K562 (cell line): ENCODE results near the gene PCAT6. TPM values are rescaled to one million over a fixed set of nuclear protein-coding genes. Genes with fewer than 3 reads are reported as not detected.
A peak's percentile ranks its signal among the peaks of the same experiment; 100 is the strongest.

Experiments
- ATAC-seq: fragments of 200-7000 bp; cut with Tn5 transposase; 3 replicates; pipeline ENCODE4 v1.9.1; 2020; ENCODE audit warnings: moderate library complexity
- BruUV-seq: library from RNA; stranded (reverse); fragments of 400-500 nt; replicated peaks from 2 replicates; lab custom pipeline; 2021; lab: Mats Ljungman, UMichigan
- CTCF ChIA-PET: fragments of 300-600 bp; formaldehyde crosslinking; extraction: SDS; loops from one replicate; lab custom pipeline; 2021; ENCODE audit warnings: low intra/inter-chr PET ratio; lab: Yijun Ruan, JAX
- POLR2A ChIA-PET: fragments of 300-600, 350-650 bp; sonication (Branson Sonifier 250); formaldehyde crosslinking; extraction: SDS; loops from one replicate; lab custom pipeline; 2021; ENCODE audit warnings: antibody characterized with exemption, inconsistent platforms; lab: Yijun Ruan, JAX
- DNase-seq, 4 experiments: peaks; one replicate each; pipeline versions ENCODE4 v3.0.0 to v3.0.0-alpha.2; 2011 to 2018; ENCODE audit warnings: low spot score in 3 of 4, mixed read lengths in 3 of 4; ENCODE audit errors: extremely low read depth in 1 of 4
- FAIRE-seq: peaks from 2 replicates; lab custom pipeline; 2011; peaks lifted over from hg19 to GRCh38; lab: Jason Lieb, UNC
- H2AFZ ChIP-seq: 2 replicates; pipeline ENCODE4 v1.6.0; 2011; ENCODE audit warnings: low read depth, low read length, control low read depth, inconsistent platforms
- H3K27ac ChIP-seq: fragments of 200-600 bp; 3 replicates; pipeline ENCODE4 v1.8.0; 2011; ENCODE audit warnings: low read depth, mild to moderate bottlenecking, control low read depth, inconsistent platforms, low read length, moderate library complexity, mixed read lengths; ENCODE audit errors: extremely low read depth
- H3K27me3 ChIP-seq, 2 experiments: fragments of 300-600 bp in 1 of 2; 2 replicates in 1 of 2; 3 replicates in 1 of 2; pipeline versions ENCODE4 v1.6.0 to v1.8.0; 2011; ENCODE audit warnings: inconsistent platforms in 2 of 2, low read length in 2 of 2, mild to moderate bottlenecking in 1 of 2, mixed read lengths in 1 of 2, moderate library complexity in 1 of 2; ENCODE audit not compliant: control insufficient read depth in 2 of 2, insufficient read depth in 2 of 2
- H3K36me3 ChIP-seq: fragments of 300-600 bp; 3 replicates; pipeline ENCODE4 v1.8.0; 2011; ENCODE audit warnings: mild to moderate bottlenecking, low read length, inconsistent platforms; ENCODE audit not compliant: control insufficient read depth, insufficient read depth
- H3K4me1 ChIP-seq, 2 experiments: fragments of 200-600 bp in 1 of 2; replicated peaks in 1 of 2; 2 replicates in 1 of 2; 3 replicates in 1 of 2; pipeline versions ENCODE4 v1.5.1 to v1.8.0; 2011; ENCODE audit warnings: inconsistent platforms in 2 of 2, low read length in 2 of 2, mild to moderate bottlenecking in 1 of 2, mixed read lengths in 1 of 2, moderate library complexity in 1 of 2; ENCODE audit not compliant: control insufficient read depth in 2 of 2, insufficient read depth in 2 of 2
- H3K4me2 ChIP-seq: 2 replicates; pipeline ENCODE4 v1.6.1; 2011; ENCODE audit warnings: low read length, control low read depth, inconsistent platforms, mixed read lengths; ENCODE audit not compliant: insufficient read depth
- H3K4me3 ChIP-seq: fragments of 200-600 bp; sonication (generic), shearing (Covaris generic); 2 replicates; pipeline ENCODE4 v1.5.1; 2016; ENCODE audit warnings: control low read depth, inconsistent platforms
- H3K79me2 ChIP-seq: fragments of 200-600 bp; 3 replicates; pipeline ENCODE4 v1.8.0; 2011; ENCODE audit warnings: low read length, inconsistent platforms; ENCODE audit not compliant: control insufficient read depth, insufficient read depth
- H3K9ac ChIP-seq, 2 experiments: 2 replicates each; pipeline versions ENCODE4 v1.6.0 to v1.6.1; 2011; ENCODE audit warnings: low read depth in 2 of 2, low read length in 2 of 2, control low read depth in 1 of 2, inconsistent platforms in 1 of 2, mild to moderate bottlenecking in 1 of 2, mixed read lengths in 1 of 2; ENCODE audit not compliant: insufficient read depth in 1 of 2
- H3K9me1 ChIP-seq: one replicate; pipeline ENCODE4 v1.6.0; 2011; ENCODE audit warnings: inconsistent platforms, mild to moderate bottlenecking, low read length, moderate library complexity; ENCODE audit not compliant: control insufficient read depth, insufficient read depth
- H3K9me3 ChIP-seq: replicated peaks from 2 replicates; pipeline ENCODE4 v1.5.1; 2011; ENCODE audit warnings: low read depth, low read length, inconsistent platforms; ENCODE audit not compliant: control insufficient read depth, insufficient read depth
- H4K20me1 ChIP-seq: replicated peaks from 2 replicates; pipeline ENCODE4 v1.6.1; 2011; ENCODE audit warnings: low read length, inconsistent platforms, mixed read lengths; ENCODE audit not compliant: control insufficient read depth, insufficient read depth
- CHD1 ChIP-seq: fragments of 200-600 bp; sonication (generic); IDR thresholded peaks from one replicate; pipeline ENCODE4 v1.6.1; 2012; ENCODE audit warnings: mild to moderate bottlenecking, moderate library complexity, low read length, inconsistent platforms
- FOXM1 ChIP-seq, 2 experiments: fragments of 450-650 bp in 1 of 2; sonication (generic) in 1 of 2; formaldehyde crosslinking in 1 of 2; IDR thresholded peaks; 2 replicates each; pipeline versions ENCODE4 v1.6.1 to v1.9.0; 2017 to 2022; ENCODE audit warnings: low read depth in 2 of 2, mild to moderate bottlenecking in 2 of 2, missing genetic modification reagents in 1 of 2, moderate library complexity in 1 of 2
- FOXP1 ChIP-seq: sonication (generic); formaldehyde crosslinking; IDR thresholded peaks from 2 replicates; pipeline ENCODE4 v1.8.0; 2022; ENCODE audit warnings: mild to moderate bottlenecking, missing genetic modification reagents
- LCOR ChIP-seq: sonication (generic); formaldehyde crosslinking; IDR thresholded peaks from 2 replicates; pipeline ENCODE4 v1.8.0; 2022; ENCODE audit warnings: mild to moderate bottlenecking, missing genetic modification reagents
- MXI1 ChIP-seq: IDR thresholded peaks from 2 replicates; pipeline ENCODE4 v1.6.1; 2011; ENCODE audit warnings: low read depth, mild to moderate bottlenecking, improper control_type of control experiment, low read length
- NR1H2 ChIP-seq: sonication (generic); formaldehyde crosslinking; IDR thresholded peaks from 2 replicates; pipeline ENCODE4 v1.4.0; 2020; ENCODE audit warnings: mild to moderate bottlenecking, missing genetic modification reagents
- NRF1 ChIP-seq, 2 experiments: fragments of 450-650 bp; IDR thresholded peaks in 1 of 2; conservative IDR thresholded peaks in 1 of 2; 2 replicates each; pipeline ENCODE4 v1.6.1; 2014; ENCODE audit warnings: mild to moderate bottlenecking in 2 of 2
- SAP30 ChIP-seq: fragments of 200-600 bp; sonication (generic); IDR thresholded peaks from 2 replicates; pipeline ENCODE4 v1.6.1; 2012; ENCODE audit warnings: borderline replicate concordance, low read depth, mild to moderate bottlenecking, moderate library complexity, low read length, control low read depth, inconsistent platforms; ENCODE audit not compliant: insufficient read depth, poor library complexity, severe bottlenecking
- SREBF2 ChIP-seq: sonication (generic); formaldehyde crosslinking; IDR thresholded peaks from 2 replicates; pipeline ENCODE4 v1.4.0; 2020; ENCODE audit warnings: mild to moderate bottlenecking, missing genetic modification reagents
- ZC3H8 ChIP-seq: fragments of 450-650 bp; IDR thresholded peaks from 2 replicates; pipeline ENCODE4 v1.6.1; 2017
- ZKSCAN1 ChIP-seq: fragments of 150-350 bp; IDR thresholded peaks from 2 replicates; pipeline ENCODE4 v1.6.1; 2016; ENCODE audit warnings: low read depth, low read length
- ZNF212 ChIP-seq: fragments of 450-650 bp; formaldehyde crosslinking; IDR thresholded peaks from 2 replicates; pipeline ENCODE4 v1.4.0; 2020; ENCODE audit warnings: mild to moderate bottlenecking
- ZNF217 ChIP-seq: sonication (generic); formaldehyde crosslinking; IDR thresholded peaks from 2 replicates; pipeline ENCODE4 v1.8.0; 2022; ENCODE audit warnings: mild to moderate bottlenecking, missing genetic modification reagents
- WGBS: fragments of 100-300 bp; shearing (Covaris generic); methylation state at CpG from one replicate; pipeline ENCODE4 v1.1.6; 2016; ENCODE audit warnings: low coverage, mixed read lengths; ENCODE audit not compliant: insufficient coverage; ENCODE audit errors: missing lambda C conversion rate; 5-methylcytosine and 5-hydroxymethylcytosine counted together
- in situ Hi-C: fragments of 300-500 bp; cut with MboI; formaldehyde crosslinking; loops from 4 replicates; pipeline ENCODE4 v1.15.0; 2018; ENCODE audit warnings: inconsistent platforms, mixed read lengths
- intact Hi-C: fragments of 100-400 bp; cut with micrococcal nuclease; formaldehyde crosslinking; loops from 2 replicates; pipeline ENCODE4 v1.14.2; 2022
- polyA plus RNA-seq, 8 experiments: library from polyadenylated mRNA; depleted of rRNA in 4 of 8; stranded (reverse) in 5 of 8; unstranded in 3 of 8; fragments of >200 nt; fragmentation: Nextera tagmentation in 2 of 8; fragmentation: Illumina TruSeq in 1 of 8; extraction: Ambion mirVana in 2 of 8; extraction: Trizol in 1 of 8; gene quantifications; 2 replicates each; pipeline versions ENCODE4 v1.2.1 to v1.2.3, GENCODE V29; 2011 to 2014; ENCODE audit warnings: inconsistent platforms in 1 of 8, missing spikeins in 1 of 8
- total RNA-seq, 7 experiments: library from RNA; depleted of rRNA in 6 of 7; stranded (reverse); fragments of >200 nt in 6 of 7; fragmentation: Illumina TruSeq in 2 of 7; extraction: Trizol in 2 of 7; gene quantifications; 2 replicates each; pipeline versions ENCODE4 v1.2.1 to v1.2.3, GENCODE V29; 2011 to 2021; ENCODE audit warnings: low replicate concordance in 1 of 7
- TF ChIP-seq, protein P1 (sequence below): sonication (generic); IDR thresholded peaks from 2 replicates; pipeline ENCODE4 v1.6.1; 2016
- TF ChIP-seq, protein P2 (sequence below): conservative IDR thresholded peaks from 2 replicates; pipeline ENCODE4 v1.6.1; 2011; ENCODE audit warnings: low read depth, mild to moderate bottlenecking, low read length; ENCODE audit not compliant: control insufficient read depth
- TF ChIP-seq, protein P3 (sequence below), 2 experiments: IDR thresholded peaks; 2 replicates each; pipeline ENCODE4 v1.6.1; 2011; ENCODE audit warnings: borderline replicate concordance in 1 of 2, control low read depth in 1 of 2, low read depth in 1 of 2, low read length in 1 of 2, mild to moderate bottlenecking in 1 of 2, mixed read lengths in 1 of 2, moderate library complexity in 1 of 2; ENCODE audit not compliant: insufficient read depth in 1 of 2, insufficient read length in 1 of 2, poor library complexity in 1 of 2, severe bottlenecking in 1 of 2; ENCODE audit errors: extremely low read depth in 1 of 2

The PCAT6 gene
- total and polyA plus RNA-seq, 9 of the 15 experiments (the other 6 are each of a cell fraction or from before 2014, with no cell fraction given) = 0.25 to 2.4 (median 0.54) TPM; not detected in 1

DNA sequence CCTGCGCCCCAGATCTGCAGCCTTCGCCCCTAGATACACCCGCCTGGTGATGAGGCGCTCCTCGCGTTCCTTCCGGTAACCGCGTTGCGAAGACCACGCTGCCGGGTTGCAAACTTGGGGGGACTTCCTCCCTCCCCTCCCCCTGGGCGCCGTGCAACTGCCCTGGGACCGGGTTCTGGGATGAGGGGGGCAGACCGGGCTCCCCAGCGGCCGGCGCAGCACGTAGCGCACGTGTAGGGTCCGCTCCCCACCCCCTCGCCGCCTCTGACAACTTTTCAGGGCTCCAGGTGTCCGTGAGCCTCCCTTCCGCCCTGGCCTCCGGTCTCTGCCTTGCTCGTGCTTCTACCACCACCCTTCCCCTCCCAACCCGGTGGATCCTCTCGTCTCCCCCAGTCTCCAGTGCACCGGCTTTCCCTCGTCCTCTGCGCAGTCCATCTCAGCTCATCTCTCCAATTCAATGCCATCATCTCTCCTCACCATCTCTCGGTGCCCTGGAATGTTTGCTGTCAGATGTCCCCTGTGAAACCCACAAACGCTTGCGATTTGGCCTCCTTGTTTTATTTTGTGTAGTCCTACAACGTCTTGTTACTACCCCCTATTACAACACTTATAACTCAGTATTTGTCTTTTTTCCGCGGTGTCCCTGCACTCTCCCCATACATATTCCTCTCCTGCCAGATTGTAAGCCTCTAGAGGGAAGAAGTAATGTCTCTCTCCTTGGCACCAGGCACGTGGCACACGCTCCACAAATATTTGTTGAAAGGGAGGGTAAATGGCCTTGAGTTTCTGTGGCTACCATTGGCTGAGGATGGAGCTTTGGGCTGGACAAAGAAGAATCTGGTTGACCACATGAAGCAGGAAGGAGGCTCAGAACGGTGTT lies 782 bp downstream of the PCAT6 start:
- peaks cover 27 to 32% of the 10 kb centered on the region in 2 experiments for H3K4me1 ChIP-seq
- H3K27ac ChIP-seq = peak overlapping the region; percentile 48
- FAIRE-seq (no peak), DNase-seq (peak; percentile 44 to 51 (median 48)), ATAC-seq (no peak)
- H3K36me3 ChIP-seq = no peaks in the 10 kb centered on the region
- intact Hi-C loops = loop anchor here (5.0 kb wide), 1 partner anchor 186 kb away; no protein-coding TSS in a partner anchor
- in situ Hi-C loops = no loop called here
- H2AFZ ChIP-seq = peak overlapping the region; percentile 92
- BruUV-seq = TSS peak; percentile 60
- no peaks in the 10 kb centered on the region for H3K9me1 ChIP-seq
- peaks cover 20% of the 10 kb centered on the region for H3K79me2 ChIP-seq
- H4K20me1 ChIP-seq = no peaks in the 10 kb centered on the region
- peak overlapping the region; percentile 62 to 94 for H3K9ac ChIP-seq
- 21% methylated on average over 39 of the region's 43 CpGs for WGBS
- H3K9me3 ChIP-seq = no peaks in the 10 kb centered on the region
- peak overlapping the region; percentile 54 for H3K4me3 ChIP-seq
- H3K27me3 ChIP-seq = peaks cover 0 to 1% of the 10 kb centered on the region in 2 experiments; a peak in 1 of 5 replicates
- ChIA-PET POLR2A (interaction anchor here (0.6 to 2.9 kb wide), 8 partner anchors 8 to 187 kb away, joined by 3 to 7 read pairs (median 3); no protein-coding TSS in a partner anchor), CTCF (no interaction called here)
- H3K4me2 ChIP-seq = peak overlapping the region; percentile 92
- TF ChIP-seq ZNF217 = no peak
- TF ChIP-seq FOXP1 (CRISPR knock-in tag) = peak; percentile 65; the same call in 1 of the 2 replicates
- peak in 1 of 2 experiments; percentile 11; a peak in 1 of 4 replicates for TF ChIP-seq NRF1 (conservative IDR thresholded peaks at IDR 0.05 in 1 of 2, IDR thresholded peaks at IDR 0.05 in 1 of 2)
- TF ChIP-seq SREBF2 = no peak
- TF ChIP-seq NR1H2 = peak; percentile 87; the same call in 1 of the 2 replicates
- 0 out of 2 replicates have a peak, but pooled peaks have one; percentile 38 for TF ChIP-seq ZC3H8
- peak; percentile 65 for TF ChIP-seq CHD1
- 0 out of 2 replicates have a peak, but pooled peaks have one; percentile 15 for TF ChIP-seq LCOR (CRISPR knock-in tag)
- no peak for TF ChIP-seq ZNF212 (CRISPR knock-in tag)
- 0 out of 2 replicates have a peak, but pooled peaks have one; percentile 6 for TF ChIP-seq ZKSCAN1
- 0 out of 2 replicates have a peak, but pooled peaks have one; percentile 18 for TF ChIP-seq MXI1
- peak; percentile 19 for TF ChIP-seq SAP30
- TF ChIP-seq, protein P1, sequence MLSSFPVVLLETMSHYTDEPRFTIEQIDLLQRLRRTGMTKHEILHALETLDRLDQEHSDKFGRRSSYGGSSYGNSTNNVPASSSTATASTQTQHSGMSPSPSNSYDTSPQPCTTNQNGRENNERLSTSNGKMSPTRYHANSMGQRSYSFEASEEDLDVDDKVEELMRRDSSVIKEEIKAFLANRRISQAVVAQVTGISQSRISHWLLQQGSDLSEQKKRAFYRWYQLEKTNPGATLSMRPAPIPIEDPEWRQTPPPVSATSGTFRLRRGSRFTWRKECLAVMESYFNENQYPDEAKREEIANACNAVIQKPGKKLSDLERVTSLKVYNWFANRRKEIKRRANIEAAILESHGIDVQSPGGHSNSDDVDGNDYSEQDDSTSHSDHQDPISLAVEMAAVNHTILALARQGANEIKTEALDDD = no peak
- TF ChIP-seq, protein P2, sequence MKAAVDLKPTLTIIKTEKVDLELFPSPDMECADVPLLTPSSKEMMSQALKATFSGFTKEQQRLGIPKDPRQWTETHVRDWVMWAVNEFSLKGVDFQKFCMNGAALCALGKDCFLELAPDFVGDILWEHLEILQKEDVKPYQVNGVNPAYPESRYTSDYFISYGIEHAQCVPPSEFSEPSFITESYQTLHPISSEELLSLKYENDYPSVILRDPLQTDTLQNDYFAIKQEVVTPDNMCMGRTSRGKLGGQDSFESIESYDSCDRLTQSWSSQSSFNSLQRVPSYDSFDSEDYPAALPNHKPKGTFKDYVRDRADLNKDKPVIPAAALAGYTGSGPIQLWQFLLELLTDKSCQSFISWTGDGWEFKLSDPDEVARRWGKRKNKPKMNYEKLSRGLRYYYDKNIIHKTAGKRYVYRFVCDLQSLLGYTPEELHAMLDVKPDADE = 0 out of 2 replicates have a peak, but pooled peaks have one; percentile 30
- TF ChIP-seq FOXM1 (IDR thresholded peaks at IDR 0.05; ENCODE audit: low read depth) = no peak
- 0 out of 2 replicates have a peak, but pooled peaks have one; percentile 13 for TF ChIP-seq FOXM1 (CRISPR knock-in tag; IDR thresholded peaks at IDR 0.05; ENCODE audit: low read depth)
- TF ChIP-seq, protein P3, sequence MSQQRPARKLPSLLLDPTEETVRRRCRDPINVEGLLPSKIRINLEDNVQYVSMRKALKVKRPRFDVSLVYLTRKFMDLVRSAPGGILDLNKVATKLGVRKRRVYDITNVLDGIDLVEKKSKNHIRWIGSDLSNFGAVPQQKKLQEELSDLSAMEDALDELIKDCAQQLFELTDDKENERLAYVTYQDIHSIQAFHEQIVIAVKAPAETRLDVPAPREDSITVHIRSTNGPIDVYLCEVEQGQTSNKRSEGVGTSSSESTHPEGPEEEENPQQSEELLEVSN (IDR thresholded peaks at IDR 0.05; ENCODE audit: borderline replicate concordance in 1 of 2, extremely low read depth in 1 of 2, insufficient read depth in 1 of 2, insufficient read length in 1 of 2, low read depth in 1 of 2, low read length in 1 of 2, poor library complexity in 1 of 2, severe bottlenecking in 1 of 2) = peak; percentile 41 to 58
